Erythroblast (primary cell): ENCODE results near the gene CD8B2.
"Not testable (repeated sequence)": the region's sequence is repeated elsewhere in the genome, so short reads cannot be mapped to it uniquely, and the experiment has no call there.

Experiments used
- GATA1 ChIP-seq: IDR thresholded peaks from 2 replicates; pipeline ENCODE4 v1.6.1; 2011; ENCODE audit warnings: low read depth, mild to moderate bottlenecking, control low read depth, low read length, moderate library complexity
- POLR2A ChIP-seq: IDR thresholded peaks from 2 replicates; pipeline ENCODE4 v1.6.1; 2011; ENCODE audit warnings: mild to moderate bottlenecking, low read length

DNA sequence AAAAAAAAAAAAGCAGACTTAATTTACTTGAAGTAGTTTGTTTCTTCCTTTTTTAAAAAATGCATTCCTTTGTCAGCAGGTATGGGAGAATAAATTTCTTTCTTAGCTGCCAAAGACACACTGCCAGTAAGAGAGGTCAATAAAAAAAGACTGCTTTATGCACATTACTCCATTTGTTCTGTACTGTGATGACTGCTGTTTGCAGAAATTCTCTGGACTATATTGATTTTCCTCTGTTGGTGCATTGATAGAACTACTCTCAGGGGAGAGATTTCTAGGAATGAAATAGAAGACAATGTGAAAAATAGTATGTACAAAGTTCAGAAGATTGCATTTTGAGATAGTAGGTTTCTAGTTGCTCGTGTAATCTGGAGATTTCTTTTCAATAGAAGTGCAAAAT is 7.6 kb upstream of the CD8B2 start:
- not testable (repeated sequence) for TF ChIP-seq POLR2A, GATA1
